NCI-H2196 (cell line): ENCODE data around the gene CNPY2.
"Not testable (repeated sequence)": the region's sequence is repeated elsewhere in the genome, so short reads cannot be mapped to it uniquely, and the experiment has no call there.

Source experiments
- DNase-seq: peaks from one replicate; lab custom pipeline; 2025; ENCODE audit not compliant: unreplicated experiment; lab: John Stamatoyannopoulos, UW

Gene CNPY2

GRCh38 chr12:56315622-56316473 is at the start of gene CNPY2:
Gene CNPY2, minus strand, starts transcription at chr12:56315988. Its CDS starts 771 bp downstream, at chr12:56315217.
- DNase-seq = peak; percentile 95

GRCh38 chr12:56362130-56363059 is 46.6 kb upstream of the CNPY2 start, which contains the start of gene APOF:
Gene APOF, minus strand, starts transcription at chr12:56362857. Its CDS starts 112 bp downstream, at chr12:56362745.
- DNase-seq = no peak

- no peak for DNase-seq
Observed at GRCh38 chr12:56361487-56362129, 45.8 kb upstream of the CNPY2 start.

- DNase-seq = peak; percentile 99
Observed at GRCh38 chr12:56359851-56360767, 44.3 kb upstream of the CNPY2 start, which contains the start of gene STAT2. Gene STAT2, minus strand, starts transcription at chr12:56360107. Its CDS starts 3,536 bp downstream, at chr12:56356571.

GRCh38 chr12:56358836-56359532 is 43.2 kb upstream of the CNPY2 start:
- no peak for DNase-seq

- no peak for DNase-seq
Observed at GRCh38 chr12:56351325-56351724, 35.5 kb upstream of the CNPY2 start.

GRCh38 chr12:56350662-56351061 is 34.9 kb upstream of the CNPY2 start:
- no peak for DNase-seq

GRCh38 chr12:56348776-56349175 is 33.0 kb upstream of the CNPY2 start:
- no peak for DNase-seq

GRCh38 chr12:56347255-56347654 is 31.5 kb upstream of the CNPY2 start:
- DNase-seq = not testable (repeated sequence)

- DNase-seq = peak; percentile 7
Observed at GRCh38 chr12:56346675-56347074, 30.9 kb upstream of the CNPY2 start.

GRCh38 chr12:56342290-56342689 is 26.5 kb upstream of the CNPY2 start:
- DNase-seq = not testable (repeated sequence)

GRCh38 chr12:56341616-56342015 is 25.8 kb upstream of the CNPY2 start:
- no peak for DNase-seq

- DNase-seq = no peak
Observed at GRCh38 chr12:56339158-56339422, 23.3 kb upstream of the CNPY2 start.

- no peak for DNase-seq
Observed at GRCh38 chr12:56338308-56339157, 22.7 kb upstream of the CNPY2 start, which contains the start of gene IL23A. Gene IL23A, plus strand, starts transcription at chr12:56338884. Its CDS starts 161 bp downstream, at chr12:56339045.

GRCh38 chr12:56337753-56338251 is 22.0 kb upstream of the CNPY2 start:
- DNase-seq = no peak

- no peak for DNase-seq
Observed at GRCh38 chr12:56336361-56337167, 20.8 kb upstream of the CNPY2 start.

GRCh38 chr12:56335527-56335926 is 19.7 kb upstream of the CNPY2 start:
- not testable (repeated sequence) for DNase-seq

- DNase-seq = no peak
Observed at GRCh38 chr12:56334490-56334793, 18.7 kb upstream of the CNPY2 start.
